Ectodermal cell (in vitro differentiated cells): ENCODE measurements around the gene TSPAN33.

ENCODE experiments used
- H3K27ac ChIP-seq: 2 replicates; pipeline ENCODE4 v1.7.0; 2013; ENCODE audit warnings: mild to moderate bottlenecking, low read depth, low read length; ENCODE audit not compliant: insufficient read depth, poor library complexity, severe bottlenecking
- H3K27me3 ChIP-seq: 2 replicates; pipeline ENCODE4 v1.7.0; 2013; ENCODE audit warnings: mild to moderate bottlenecking, low read length; ENCODE audit not compliant: insufficient read depth, control insufficient read depth, poor library complexity, severe bottlenecking
- H3K36me3 ChIP-seq: one replicate; pipeline ENCODE4 v1.7.0; 2013; ENCODE audit warnings: low read length; ENCODE audit not compliant: control insufficient read depth, insufficient read depth
- H3K4me1 ChIP-seq: one replicate; pipeline ENCODE4 v1.7.0; 2013; ENCODE audit warnings: low read length; ENCODE audit not compliant: control insufficient read depth, insufficient read depth
- H3K4me3 ChIP-seq: 2 replicates; pipeline ENCODE4 v1.7.0; 2013; ENCODE audit warnings: low read depth, low read length, control low read depth; ENCODE audit not compliant: insufficient read depth
- H3K9me3 ChIP-seq: 2 replicates; pipeline ENCODE4 v1.7.0; 2013; ENCODE audit warnings: mild to moderate bottlenecking, low read length, moderate library complexity; ENCODE audit not compliant: control insufficient read depth
- WGBS, 2 experiments: methylation state at CpG; one replicate each; pipeline ENCODE4 v1.1.7; 2013; ENCODE audit warnings: missing lambda C conversion rate in 2 of 2; 5-methylcytosine and 5-hydroxymethylcytosine counted together

TSPAN33 gene

GRCh38 chr7:129159539-129159938 lies 15.0 kb downstream of the TSPAN33 start:
- H3K9me3 ChIP-seq: no peaks in the 10 kb centered on the region
- peaks cover 7% of the 10 kb centered on the region for H3K4me1 ChIP-seq
- no peak overlapping the region for H3K27ac ChIP-seq
- H3K4me3 ChIP-seq: no peak overlapping the region
- 95 to 97% methylated on average over 3 of the region's 3 CpGs for WGBS, 2 experiments
- no peaks in the 10 kb centered on the region for H3K36me3 ChIP-seq
- H3K27me3 ChIP-seq: no peaks in the 10 kb centered on the region

- peaks cover 7% of the 10 kb centered on the region for H3K4me1 ChIP-seq
- WGBS, 2 experiments: 78 to 81% methylated on average over 3 of the region's 3 CpGs
- H3K9me3 ChIP-seq: no peaks in the 10 kb centered on the region
- no peak overlapping the region for H3K4me3 ChIP-seq
- no peaks in the 10 kb centered on the region for H3K27me3 ChIP-seq
- no peaks in the 10 kb centered on the region for H3K36me3 ChIP-seq
- no peak overlapping the region for H3K27ac ChIP-seq
Measured at GRCh38 chr7:129160161-129160905, 15.8 kb downstream of the TSPAN33 start.

- no peaks in the 10 kb centered on the region for H3K27me3 ChIP-seq
- no peak overlapping the region for H3K27ac ChIP-seq
- no peak overlapping the region for H3K4me3 ChIP-seq
- H3K36me3 ChIP-seq: no peaks in the 10 kb centered on the region
- H3K4me1 ChIP-seq: peaks cover 7% of the 10 kb centered on the region
- WGBS, 2 experiments: 93 to 95% methylated on average over 5 of the region's 5 CpGs
- H3K9me3 ChIP-seq: no peaks in the 10 kb centered on the region
Measured at GRCh38 chr7:129161524-129162225, 17.2 kb downstream of the TSPAN33 start.

- Histone ChIP-seq H3K4me1 (peaks cover 7% of the 10 kb centered on the region), H3K27me3 (no peaks in the 10 kb centered on the region), H3K9me3 (no peaks in the 10 kb centered on the region), H3K4me3 (no peak overlapping the region), H3K36me3 (no peaks in the 10 kb centered on the region), H3K27ac (no peak overlapping the region)
- 96 to 99% methylated on average over 5 of the region's 5 CpGs for WGBS, 2 experiments
Measured at GRCh38 chr7:129162732-129163131, 18.2 kb downstream of the TSPAN33 start.

- Histone ChIP-seq H3K27ac (no peak overlapping the region), H3K4me1 (peaks cover 14% of the 10 kb centered on the region), H3K9me3 (no peaks in the 10 kb centered on the region), H3K36me3 (no peaks in the 10 kb centered on the region), H3K4me3 (no peak overlapping the region), H3K27me3 (peaks cover 3% of the 10 kb centered on the region)
- 79 to 81% methylated on average over 11 of the region's 11 CpGs for WGBS, 2 experiments
Measured at GRCh38 chr7:129163875-129164544, 19.5 kb downstream of the TSPAN33 start.

- Histone ChIP-seq H3K4me3 (no peak overlapping the region), H3K9me3 (no peaks in the 10 kb centered on the region), H3K4me1 (peaks cover 18% of the 10 kb centered on the region), H3K27me3 (peaks cover 13% of the 10 kb centered on the region), H3K27ac (no peak overlapping the region), H3K36me3 (no peaks in the 10 kb centered on the region)
- 92 to 93% methylated on average over 4 of the region's 4 CpGs for WGBS, 2 experiments
Measured at GRCh38 chr7:129166745-129167144, 22.2 kb downstream of the TSPAN33 start.

- Histone ChIP-seq H3K4me1 (peaks cover 18% of the 10 kb centered on the region), H3K27me3 (peaks cover 13% of the 10 kb centered on the region), H3K9me3 (no peaks in the 10 kb centered on the region), H3K4me3 (no peak overlapping the region), H3K27ac (no peak overlapping the region), H3K36me3 (no peaks in the 10 kb centered on the region)
- 85 to 87% methylated on average over 4 of the region's 4 CpGs for WGBS, 2 experiments
Measured at GRCh38 chr7:129167817-129168216, 23.3 kb downstream of the TSPAN33 start.

GRCh38 chr7:129168231-129169021 lies 23.9 kb downstream of the TSPAN33 start:
- 31 to 32% methylated on average over 20 of the region's 20 CpGs for WGBS, 2 experiments
- Histone ChIP-seq H3K27ac (no peak overlapping the region), H3K4me3 (peak overlapping the region; percentile 50)

GRCh38 chr7:129169171-129169671 lies 24.7 kb downstream of the TSPAN33 start:
- Histone ChIP-seq H3K4me1 (peaks cover 18% of the 10 kb centered on the region), H3K27me3 (peaks cover 13% of the 10 kb centered on the region), H3K36me3 (no peaks in the 10 kb centered on the region), H3K27ac (peak overlapping the region; percentile 66), H3K4me3 (peak overlapping the region; percentile 50), H3K9me3 (no peaks in the 10 kb centered on the region)
- 1% methylated on average over 46 to 47 of the region's 47 CpGs for WGBS, 2 experiments

More at GRCh38 chr7:129168231-129169021, 23.9 kb downstream of the TSPAN33 start:
- no peaks in the 10 kb centered on the region for H3K36me3 ChIP-seq
- H3K9me3 ChIP-seq: no peaks in the 10 kb centered on the region
- peaks cover 13% of the 10 kb centered on the region for H3K27me3 ChIP-seq
- peaks cover 18% of the 10 kb centered on the region for H3K4me1 ChIP-seq
